GM19099 (cell line): ENCODE data around the gene CAPN13.

ENCODE experiments used
- POLR2A ChIP-seq: IDR thresholded peaks from 3 replicates; pipeline ENCODE4 v1.6.1; 2011; ENCODE audit warnings: low read depth; ENCODE audit not compliant: insufficient read length; ENCODE audit errors: extremely low read depth

The CAPN13 gene, protein sequence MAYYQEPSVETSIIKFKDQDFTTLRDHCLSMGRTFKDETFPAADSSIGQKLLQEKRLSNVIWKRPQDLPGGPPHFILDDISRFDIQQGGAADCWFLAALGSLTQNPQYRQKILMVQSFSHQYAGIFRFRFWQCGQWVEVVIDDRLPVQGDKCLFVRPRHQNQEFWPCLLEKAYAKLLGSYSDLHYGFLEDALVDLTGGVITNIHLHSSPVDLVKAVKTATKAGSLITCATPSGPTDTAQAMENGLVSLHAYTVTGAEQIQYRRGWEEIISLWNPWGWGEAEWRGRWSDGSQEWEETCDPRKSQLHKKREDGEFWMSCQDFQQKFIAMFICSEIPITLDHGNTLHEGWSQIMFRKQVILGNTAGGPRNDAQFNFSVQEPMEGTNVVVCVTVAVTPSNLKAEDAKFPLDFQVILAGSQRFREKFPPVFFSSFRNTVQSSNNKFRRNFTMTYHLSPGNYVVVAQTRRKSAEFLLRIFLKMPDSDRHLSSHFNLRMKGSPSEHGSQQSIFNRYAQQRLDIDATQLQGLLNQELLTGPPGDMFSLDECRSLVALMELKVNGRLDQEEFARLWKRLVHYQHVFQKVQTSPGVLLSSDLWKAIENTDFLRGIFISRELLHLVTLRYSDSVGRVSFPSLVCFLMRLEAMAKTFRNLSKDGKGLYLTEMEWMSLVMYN

DNA sequence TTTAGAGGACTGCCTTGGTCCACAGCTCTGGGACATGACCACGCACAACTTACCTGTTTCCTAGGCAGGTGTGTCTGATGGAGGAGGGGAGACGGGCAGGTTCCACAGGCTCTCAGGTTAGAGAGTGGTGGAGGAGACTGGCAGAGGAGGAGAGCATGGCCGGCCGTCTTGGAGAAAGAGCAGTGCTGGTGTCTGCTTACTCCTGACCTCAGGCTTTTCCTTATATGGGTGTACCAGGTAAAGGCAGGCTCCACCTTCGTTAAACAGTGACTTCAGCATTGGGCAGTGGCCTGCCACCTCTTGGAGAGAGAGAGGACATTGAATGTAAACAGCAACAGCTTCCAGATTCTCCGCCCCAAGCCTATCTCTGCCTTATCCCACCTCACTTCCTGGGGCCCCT lies at the start of gene CAPN13:
TSS of gene CAPN13 (minus strand) at position 198 of the 400 bp plus-strand sequence. CDS start 20,121 bp downstream, outside the sequence.
- no peak for TF ChIP-seq POLR2A

DNA sequence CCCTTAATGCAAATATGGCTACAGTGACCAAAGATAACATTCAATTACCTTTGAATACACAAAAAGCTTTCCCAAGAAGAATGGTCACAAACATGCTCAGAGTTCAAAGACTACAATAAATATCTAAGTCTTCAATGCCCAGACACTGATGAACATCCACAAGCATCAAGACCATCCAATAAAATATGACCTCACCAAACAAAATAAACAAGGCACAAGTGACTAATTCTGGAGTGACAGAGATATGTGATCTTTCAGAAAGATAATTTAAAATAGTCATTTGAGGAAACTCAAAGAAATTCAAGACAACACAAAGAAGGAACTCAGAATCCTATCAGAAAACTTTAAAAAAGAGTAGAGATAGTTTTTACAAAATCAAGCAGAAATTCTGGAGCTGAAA lies 40.6 kb upstream of the CAPN13 start:
- TF ChIP-seq POLR2A: no peak

DNA sequence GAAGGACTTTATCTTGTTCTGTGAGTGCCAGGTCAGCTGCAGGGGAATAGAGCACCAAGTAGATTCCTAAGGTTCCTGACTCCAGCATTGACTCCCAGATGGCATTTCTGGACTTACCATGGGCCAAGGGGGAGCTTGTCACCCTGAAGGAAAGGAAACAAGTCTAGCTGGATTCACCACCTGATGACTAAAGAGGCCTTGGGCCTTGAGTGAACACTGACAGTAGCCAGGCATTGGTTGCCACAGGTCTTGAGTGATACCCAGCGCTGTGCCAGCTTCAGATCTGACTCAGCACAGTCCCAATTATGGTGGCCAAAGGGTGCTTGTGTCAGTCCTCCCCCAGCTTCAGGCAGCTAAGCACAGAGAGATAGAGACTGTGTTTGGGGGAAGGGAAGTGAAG lies 40.1 kb upstream of the CAPN13 start:
- no peak for TF ChIP-seq POLR2A

DNA sequence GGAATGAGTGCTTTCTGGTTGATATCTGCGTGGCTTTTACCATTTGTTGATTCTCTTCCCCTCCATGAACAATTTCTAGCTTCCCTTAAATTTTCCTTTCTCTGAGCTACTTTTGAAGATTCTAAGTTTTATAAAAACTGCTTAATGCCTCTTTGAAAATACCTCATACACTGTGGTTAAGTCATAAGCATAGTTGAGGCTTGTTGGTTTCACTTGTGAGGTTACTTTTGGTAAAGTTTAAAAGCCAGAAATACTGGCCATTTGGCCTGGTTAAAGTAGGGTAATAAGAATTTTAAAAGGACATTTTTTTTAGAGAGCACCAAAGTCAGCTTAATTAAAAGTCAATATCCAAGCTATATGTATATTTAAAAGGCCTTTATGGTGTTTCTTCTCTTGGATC lies 21.3 kb upstream of the CAPN13 start:
- no peak for TF ChIP-seq POLR2A

DNA sequence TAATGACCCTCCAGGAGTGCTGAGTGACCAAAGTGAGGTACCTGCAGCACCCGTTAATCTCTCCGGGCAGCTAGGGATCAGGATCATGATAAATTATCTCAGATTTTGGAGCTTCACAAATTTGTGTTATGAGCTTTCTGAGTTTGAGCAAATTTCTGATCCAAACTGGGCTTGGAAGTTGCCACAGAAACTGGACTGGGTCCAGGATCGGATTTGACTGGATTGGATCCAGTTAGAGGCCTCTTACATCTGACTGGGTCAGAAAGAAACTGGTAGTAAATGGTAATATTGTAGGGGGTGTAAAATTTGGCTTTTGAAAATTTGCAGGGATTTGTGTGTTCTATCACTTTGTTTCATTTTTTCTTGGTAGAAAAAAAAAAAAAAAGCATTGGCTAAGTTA lies 19.7 kb upstream of the CAPN13 start:
- no peak for TF ChIP-seq POLR2A

DNA sequence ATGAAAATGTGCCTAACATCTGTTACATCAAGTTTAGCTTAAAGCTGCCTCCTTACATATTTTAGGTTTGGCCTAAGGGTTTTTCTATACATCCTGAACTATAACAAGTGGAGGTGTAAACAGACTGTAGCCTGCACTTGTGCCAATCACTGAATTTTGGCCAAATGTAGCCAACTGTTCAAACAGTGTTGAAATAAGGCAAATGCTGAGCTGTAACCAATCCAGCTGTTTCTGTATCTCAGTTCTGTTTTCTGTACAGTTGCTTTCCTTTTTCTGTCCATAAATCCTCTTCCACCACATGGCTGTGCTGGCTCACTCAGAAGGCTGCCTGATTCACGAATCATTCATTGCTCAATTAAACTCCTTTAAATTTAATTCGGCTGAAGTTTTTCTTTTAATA lies 19.2 kb upstream of the CAPN13 start:
- TF ChIP-seq POLR2A: no peak

DNA sequence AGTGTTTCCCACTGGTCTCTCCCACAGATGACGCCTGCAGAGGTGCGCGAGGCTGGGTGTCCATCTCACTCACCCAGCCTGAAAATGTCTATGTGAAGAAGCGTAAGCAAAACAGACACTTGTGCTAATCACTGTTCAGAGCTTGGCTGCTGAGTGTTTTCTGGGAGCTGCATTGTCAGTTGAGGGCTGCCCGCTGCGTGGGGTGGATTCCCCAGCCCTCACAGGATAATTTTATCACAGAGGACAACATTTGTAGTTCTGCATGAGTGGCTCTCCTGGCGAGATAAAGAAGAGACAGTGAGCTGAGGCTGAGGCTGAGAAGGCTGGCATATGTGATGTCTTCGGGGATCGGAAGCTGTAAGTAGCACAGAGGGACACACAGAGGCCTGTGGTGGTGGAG lies 16.2 kb upstream of the CAPN13 start:
- no peak for TF ChIP-seq POLR2A

DNA sequence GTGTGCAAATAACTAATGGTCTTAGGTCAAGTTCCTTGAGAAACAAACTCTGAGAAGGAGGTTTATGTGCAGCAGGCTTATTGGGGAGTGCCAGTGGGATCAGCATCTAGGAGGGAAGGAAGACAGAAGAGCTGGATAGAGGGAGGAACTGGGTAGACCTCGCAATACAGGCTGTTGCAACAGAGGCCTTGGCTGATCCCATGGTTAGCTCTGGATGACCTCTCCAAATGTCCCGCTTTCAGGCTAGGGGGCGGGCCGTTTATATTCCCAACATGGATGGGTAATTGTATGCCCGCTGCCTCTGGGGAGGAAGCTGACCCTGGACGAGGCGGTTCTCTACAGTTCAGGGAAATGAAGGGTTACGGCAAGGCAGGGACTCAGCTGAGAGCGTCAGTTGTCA lies 14.7 kb upstream of the CAPN13 start:
- no peak for TF ChIP-seq POLR2A

DNA sequence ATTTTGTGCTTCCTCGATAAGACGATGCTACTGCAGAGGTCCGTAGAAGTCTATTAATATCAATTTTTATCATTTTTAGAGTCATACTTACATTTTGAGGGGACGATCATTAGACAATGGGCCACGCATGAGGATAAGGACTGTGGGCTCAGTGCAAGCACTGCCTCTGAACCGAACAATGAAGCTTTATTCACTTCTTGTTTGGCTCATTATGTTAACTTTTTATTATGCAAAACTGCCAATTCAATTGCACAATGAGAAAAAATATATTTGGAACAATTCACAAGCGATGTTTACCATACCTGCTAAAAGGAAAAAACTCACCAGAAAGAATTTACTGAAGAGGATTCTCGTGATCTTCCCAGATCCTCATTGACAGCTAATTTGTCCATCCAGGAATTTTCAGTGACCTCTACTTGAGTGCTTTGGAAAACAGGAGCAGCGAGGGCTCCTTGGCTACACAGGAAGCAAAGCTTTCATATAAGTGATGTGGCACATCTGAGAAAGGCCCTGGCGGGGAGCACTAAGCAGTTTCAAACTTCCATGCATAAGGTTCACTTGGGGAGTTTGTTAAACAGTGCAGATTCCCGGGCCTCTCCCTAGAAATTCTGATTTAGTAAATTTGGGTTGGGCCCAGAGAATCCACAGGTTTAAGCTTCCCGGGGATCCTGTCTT lies 13.3 kb upstream of the CAPN13 start:
- no peak for TF ChIP-seq POLR2A

DNA sequence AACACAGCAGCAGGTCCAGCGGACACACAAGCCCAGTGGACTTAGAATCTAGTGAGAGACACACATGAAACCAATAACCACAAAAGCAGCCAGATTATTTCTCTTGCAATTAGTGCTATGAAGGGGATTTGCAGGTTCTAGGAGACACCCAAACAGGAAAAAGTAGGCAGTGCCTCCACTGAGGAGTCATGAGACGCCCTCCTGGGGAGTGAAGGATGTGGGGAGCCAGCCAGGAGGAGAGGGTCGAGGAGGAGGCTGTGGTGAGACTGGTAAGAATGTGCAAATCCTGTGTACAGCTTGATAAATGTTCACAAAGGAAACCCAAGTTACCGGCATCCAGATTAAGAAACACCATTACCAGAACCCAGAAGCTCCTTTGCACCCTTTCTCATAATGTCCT lies 2.7 kb upstream of the CAPN13 start:
- TF ChIP-seq POLR2A: no peak

DNA sequence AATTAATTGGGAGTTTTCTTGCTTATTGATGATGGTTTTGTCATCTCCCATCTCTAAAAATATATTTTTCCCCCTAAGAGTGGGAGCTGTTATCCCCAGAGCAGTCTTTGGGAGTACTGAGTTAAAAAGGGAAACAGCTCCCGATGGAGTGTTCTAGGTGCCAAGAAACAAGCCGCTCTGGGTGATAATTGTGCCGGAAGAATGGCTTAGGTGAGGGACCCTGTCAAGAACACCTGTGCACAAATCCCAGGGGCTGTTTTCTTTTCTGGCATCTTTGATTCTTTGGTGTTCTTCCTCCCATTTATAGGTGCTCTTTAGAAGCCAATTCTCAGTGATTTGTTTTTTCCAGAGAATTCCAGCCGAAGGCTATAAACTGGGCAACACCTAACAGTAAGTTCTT lies 1.4 kb upstream of the CAPN13 start:
- TF ChIP-seq POLR2A: no peak

DNA sequence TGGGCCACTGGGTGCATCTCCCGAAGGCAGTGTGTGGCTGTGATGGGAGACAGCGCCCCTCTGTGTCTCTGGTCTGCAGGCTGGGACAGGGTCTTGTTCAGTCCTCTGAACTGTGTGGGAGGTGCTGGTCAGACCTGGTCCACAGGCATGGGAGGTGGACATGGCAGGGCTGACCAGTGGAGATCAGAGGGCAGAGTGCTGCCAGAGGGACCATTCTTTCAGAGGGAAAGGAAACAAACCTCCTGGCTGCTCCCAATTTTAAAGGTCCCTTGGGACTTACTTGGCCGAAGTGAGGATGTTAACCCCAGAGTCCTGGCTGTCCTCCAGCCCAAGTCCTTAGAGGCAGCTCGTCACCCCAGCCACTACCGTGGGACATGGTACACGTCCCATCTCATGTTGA lies 4.0 kb downstream of the CAPN13 start:
- TF ChIP-seq POLR2A: no peak

DNA sequence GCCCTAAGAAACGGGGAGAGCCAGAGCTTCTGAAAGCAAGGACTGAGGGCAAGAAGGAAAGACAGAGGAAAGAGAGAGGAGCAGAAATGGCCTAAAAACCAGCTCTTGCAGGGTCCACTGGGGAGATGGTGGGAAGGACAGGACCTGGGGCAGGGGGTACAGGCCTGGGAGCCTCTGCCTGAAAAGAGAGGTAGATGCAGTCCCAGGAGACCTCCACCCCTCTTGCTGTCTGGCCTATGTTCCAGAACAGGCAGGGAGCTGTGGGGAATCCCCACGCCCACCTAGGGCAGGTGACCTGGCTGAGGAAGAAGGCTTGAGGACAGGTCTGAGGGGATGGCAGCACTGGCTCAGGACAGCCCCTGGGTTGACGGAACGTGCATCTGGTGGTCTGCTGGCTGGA lies 4.6 kb downstream of the CAPN13 start:
- no peak for TF ChIP-seq POLR2A

DNA sequence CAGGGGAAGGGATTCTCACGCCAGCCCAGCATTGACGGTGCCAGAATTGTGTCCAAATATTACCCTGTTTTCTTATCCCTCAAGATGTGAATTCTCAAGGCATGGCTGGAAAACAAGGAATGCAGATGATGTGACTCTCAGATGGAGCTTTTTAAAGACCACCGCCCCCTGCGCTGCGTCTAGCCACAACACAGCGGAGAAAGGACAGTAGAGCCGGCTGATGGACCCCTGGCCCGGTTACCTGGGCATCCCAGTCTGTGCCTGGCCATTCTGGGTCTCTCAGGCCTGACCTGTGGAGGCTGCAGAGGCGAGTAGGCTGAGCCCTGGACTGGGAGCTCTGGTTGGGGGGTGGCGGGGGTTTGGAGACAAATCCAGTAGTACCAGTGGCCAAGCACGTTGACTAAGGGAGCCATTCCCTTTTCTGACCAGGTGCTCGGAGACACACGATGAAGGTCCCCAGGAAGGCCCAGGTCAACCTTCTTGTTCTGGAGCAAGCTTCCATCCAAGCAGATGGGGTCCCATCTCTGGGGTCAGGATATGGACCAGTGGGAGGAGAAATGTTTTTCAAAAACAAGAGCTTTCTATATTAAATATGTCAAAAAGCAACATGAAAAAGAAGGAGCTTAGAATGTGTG lies 5.3 kb downstream of the CAPN13 start:
- TF ChIP-seq POLR2A: no peak

DNA sequence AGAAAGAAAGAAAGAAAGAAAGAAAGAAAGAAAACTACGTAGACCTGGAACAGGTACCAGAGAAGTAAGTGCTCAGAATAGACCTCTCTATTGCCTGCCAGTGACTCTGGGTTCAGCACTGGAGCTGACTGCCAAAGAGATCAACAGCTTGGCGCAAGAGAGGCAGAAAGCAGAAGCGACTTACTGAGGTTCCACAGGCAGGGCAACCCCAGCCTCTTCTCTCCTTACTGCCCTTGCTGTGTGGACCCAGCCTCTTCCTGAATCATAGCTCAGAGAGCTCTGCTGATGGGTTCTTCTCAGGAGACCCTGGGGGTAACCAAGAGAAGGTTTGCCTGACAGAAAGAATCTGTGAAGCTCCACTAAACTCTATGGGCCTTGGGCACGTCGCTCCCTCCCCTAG lies 7.1 kb downstream of the CAPN13 start:
- no peak for TF ChIP-seq POLR2A
